T-helper 2 cell treated with Interferon-gamma antibody and Interleukin-4, amounts not matched to agents 5 μg/mL and 100 μg/mL, for 36 hours (primary cell): ENCODE results near the gene LRMDA.

Experiments used
- DNase-seq: peaks from one replicate; pipeline ENCODE4 v3.0.0; 2021; ENCODE audit warnings: low spot score
- H3K27ac Mint-ChIP-seq: one replicate; pipeline ENCODE4 v1.8.0; 2021; ENCODE audit warnings: mild to moderate bottlenecking, mixed read lengths
- H3K27me3 Mint-ChIP-seq: one replicate; pipeline ENCODE4 v1.8.0; 2021; ENCODE audit warnings: low read depth, mixed read lengths
- H3K36me3 Mint-ChIP-seq: one replicate; pipeline ENCODE4 v1.8.0; 2021; ENCODE audit warnings: low read depth, mixed read lengths
- H3K4me1 Mint-ChIP-seq: one replicate; pipeline ENCODE4 v1.8.0; 2021; ENCODE audit warnings: low read depth, mixed read lengths
- H3K4me3 Mint-ChIP-seq: one replicate; pipeline ENCODE4 v1.8.0; 2022; ENCODE audit warnings: mild to moderate bottlenecking, moderate library complexity, mixed read lengths
- H3K9me3 Mint-ChIP-seq: one replicate; pipeline ENCODE4 v1.8.0; 2021; ENCODE audit warnings: mixed read lengths

The LRMDA gene

GRCh38 chr10:75624638-75625037 is 193.2 kb downstream of the LRMDA start:
- no peaks in the 10 kb centered on the region for H3K27me3 Mint-ChIP-seq
- DNase-seq = no peak
- H3K4me3 Mint-ChIP-seq = no peak overlapping the region
- no peaks in the 10 kb centered on the region for H3K9me3 Mint-ChIP-seq
- H3K27ac Mint-ChIP-seq = no peak overlapping the region
- no peaks in the 10 kb centered on the region for H3K36me3 Mint-ChIP-seq
- H3K4me1 Mint-ChIP-seq = no peaks in the 10 kb centered on the region

- no peaks in the 10 kb centered on the region for H3K4me1 Mint-ChIP-seq
- no peaks in the 10 kb centered on the region for H3K9me3 Mint-ChIP-seq
- H3K27ac Mint-ChIP-seq = no peak overlapping the region
- no peaks in the 10 kb centered on the region for H3K36me3 Mint-ChIP-seq
- no peak for DNase-seq
- H3K4me3 Mint-ChIP-seq = no peak overlapping the region
- H3K27me3 Mint-ChIP-seq = no peaks in the 10 kb centered on the region
These were observed 199.3 kb downstream of the LRMDA start for GRCh38 chr10:75630746-75631145.

GRCh38 chr10:75632805-75633462 is 201.5 kb downstream of the LRMDA start:
- H3K4me1 Mint-ChIP-seq = no peaks in the 10 kb centered on the region
- DNase-seq = no peak
- H3K4me3 Mint-ChIP-seq = no peak overlapping the region
- H3K9me3 Mint-ChIP-seq = no peaks in the 10 kb centered on the region
- no peaks in the 10 kb centered on the region for H3K36me3 Mint-ChIP-seq
- H3K27ac Mint-ChIP-seq = no peak overlapping the region
- H3K27me3 Mint-ChIP-seq = no peaks in the 10 kb centered on the region

GRCh38 chr10:75633568-75633967 is 202.1 kb downstream of the LRMDA start:
- H3K36me3 Mint-ChIP-seq = no peaks in the 10 kb centered on the region
- no peak overlapping the region for H3K4me3 Mint-ChIP-seq
- no peaks in the 10 kb centered on the region for H3K9me3 Mint-ChIP-seq
- no peak for DNase-seq
- no peak overlapping the region for H3K27ac Mint-ChIP-seq
- H3K4me1 Mint-ChIP-seq = no peaks in the 10 kb centered on the region
- peaks cover 2% of the 10 kb centered on the region for H3K27me3 Mint-ChIP-seq

- Mint-ChIP-seq H3K4me1 (no peaks in the 10 kb centered on the region), H3K4me3 (no peak overlapping the region), H3K36me3 (no peaks in the 10 kb centered on the region), H3K27me3 (peaks cover 6% of the 10 kb centered on the region), H3K27ac (no peak overlapping the region), H3K9me3 (no peaks in the 10 kb centered on the region)
- no peak for DNase-seq
These were observed 203.5 kb downstream of the LRMDA start for GRCh38 chr10:75634947-75635346.

- Mint-ChIP-seq H3K36me3 (no peaks in the 10 kb centered on the region), H3K27ac (no peak overlapping the region), H3K9me3 (no peaks in the 10 kb centered on the region), H3K4me1 (no peaks in the 10 kb centered on the region), H3K4me3 (no peak overlapping the region), H3K27me3 (peaks cover 6% of the 10 kb centered on the region)
- DNase-seq = no peak
These were observed 207.3 kb downstream of the LRMDA start for GRCh38 chr10:75638752-75639151.

GRCh38 chr10:75639736-75640135 is 208.3 kb downstream of the LRMDA start:
- Mint-ChIP-seq H3K4me3 (no peak overlapping the region), H3K36me3 (no peaks in the 10 kb centered on the region), H3K9me3 (no peaks in the 10 kb centered on the region), H3K27ac (no peak overlapping the region), H3K27me3 (peaks cover 6% of the 10 kb centered on the region), H3K4me1 (no peaks in the 10 kb centered on the region)
- DNase-seq = no peak

- H3K36me3 Mint-ChIP-seq = no peaks in the 10 kb centered on the region
- no peak overlapping the region for H3K27ac Mint-ChIP-seq
- H3K4me1 Mint-ChIP-seq = no peaks in the 10 kb centered on the region
- H3K27me3 Mint-ChIP-seq = peaks cover 6% of the 10 kb centered on the region
- no peak overlapping the region for H3K4me3 Mint-ChIP-seq
- DNase-seq = no peak
- H3K9me3 Mint-ChIP-seq = no peaks in the 10 kb centered on the region
These were observed 209.0 kb downstream of the LRMDA start for GRCh38 chr10:75640381-75640780.

- Mint-ChIP-seq H3K4me3 (no peak overlapping the region), H3K27me3 (peaks cover 6% of the 10 kb centered on the region), H3K9me3 (no peaks in the 10 kb centered on the region), H3K4me1 (no peaks in the 10 kb centered on the region), H3K27ac (no peak overlapping the region), H3K36me3 (no peaks in the 10 kb centered on the region)
- no peak for DNase-seq
These were observed 209.4 kb downstream of the LRMDA start for GRCh38 chr10:75640803-75641202.

GRCh38 chr10:75643405-75643804 is 212.0 kb downstream of the LRMDA start:
- no peak for DNase-seq
- Mint-ChIP-seq H3K36me3 (no peaks in the 10 kb centered on the region), H3K4me1 (no peaks in the 10 kb centered on the region), H3K9me3 (no peaks in the 10 kb centered on the region), H3K27me3 (peaks cover 4% of the 10 kb centered on the region), H3K27ac (no peak overlapping the region), H3K4me3 (no peak overlapping the region)

GRCh38 chr10:75643944-75644692 is 212.7 kb downstream of the LRMDA start:
- H3K27me3 Mint-ChIP-seq = peaks cover 2% of the 10 kb centered on the region
- no peak overlapping the region for H3K4me3 Mint-ChIP-seq
- H3K36me3 Mint-ChIP-seq = no peaks in the 10 kb centered on the region
- no peaks in the 10 kb centered on the region for H3K9me3 Mint-ChIP-seq
- no peaks in the 10 kb centered on the region for H3K4me1 Mint-ChIP-seq
- DNase-seq = no peak
- no peak overlapping the region for H3K27ac Mint-ChIP-seq

GRCh38 chr10:75645704-75646103 is 214.3 kb downstream of the LRMDA start:
- H3K4me3 Mint-ChIP-seq = no peak overlapping the region
- no peaks in the 10 kb centered on the region for H3K9me3 Mint-ChIP-seq
- H3K4me1 Mint-ChIP-seq = no peaks in the 10 kb centered on the region
- no peaks in the 10 kb centered on the region for H3K27me3 Mint-ChIP-seq
- H3K36me3 Mint-ChIP-seq = no peaks in the 10 kb centered on the region
- H3K27ac Mint-ChIP-seq = no peak overlapping the region
- DNase-seq = no peak

- H3K36me3 Mint-ChIP-seq = no peaks in the 10 kb centered on the region
- H3K9me3 Mint-ChIP-seq = no peaks in the 10 kb centered on the region
- no peak overlapping the region for H3K27ac Mint-ChIP-seq
- DNase-seq = no peak
- H3K4me1 Mint-ChIP-seq = no peaks in the 10 kb centered on the region
- H3K27me3 Mint-ChIP-seq = no peaks in the 10 kb centered on the region
- H3K4me3 Mint-ChIP-seq = no peak overlapping the region
These were observed 214.9 kb downstream of the LRMDA start for GRCh38 chr10:75646218-75646915.

- H3K4me1 Mint-ChIP-seq = no peaks in the 10 kb centered on the region
- no peaks in the 10 kb centered on the region for H3K27me3 Mint-ChIP-seq
- no peaks in the 10 kb centered on the region for H3K9me3 Mint-ChIP-seq
- no peak overlapping the region for H3K27ac Mint-ChIP-seq
- H3K36me3 Mint-ChIP-seq = no peaks in the 10 kb centered on the region
- DNase-seq = no peak
- H3K4me3 Mint-ChIP-seq = no peak overlapping the region
These were observed 215.5 kb downstream of the LRMDA start for GRCh38 chr10:75646916-75647315.
